Spleen (tissue), 11 donors: ENCODE data around the gene SLC16A2. TPM values are rescaled to one million over a fixed set of nuclear protein-coding genes. Genes with fewer than 3 reads are reported as not detected.

Source experiments
- DNase-seq: peaks from one replicate; pipeline ENCODE4 v3.0.0-alpha.2; 2020
- H3K27ac ChIP-seq, 8 donors: fragments of 200-600 bp; sonication (generic) in 7 of 8; 1 replicate in 4 of 8; 2 replicates in 4 of 8; pipeline versions ENCODE4 v1.5.0 to v1.8.0; 2016 to 2021; ENCODE audit warnings: inconsistent platforms in 4 of 8, mild to moderate bottlenecking in 4 of 8, moderate library complexity in 1 of 8
- H3K27me3 ChIP-seq, 7 donors: fragments of 200-600 bp; sonication (generic) in 6 of 7; replicated peaks in 1 of 7; 1 replicate in 4 of 7; 2 replicates in 3 of 7; pipeline versions ENCODE4 v1.5.0 to v1.8.0; 2016 to 2021; ENCODE audit warnings: inconsistent platforms in 3 of 7, mild to moderate bottlenecking in 1 of 7
- H3K36me3 ChIP-seq, 6 donors: fragments of 200-600 bp; sonication (generic) in 5 of 6; 1 replicate in 4 of 6; 2 replicates in 2 of 6; pipeline versions ENCODE4 v1.5.0 to v1.8.0; 2016 to 2021; ENCODE audit warnings: inconsistent platforms in 2 of 6
- H3K4me1 ChIP-seq, 6 donors: fragments of 200-600 bp; sonication (generic) in 5 of 6; 1 replicate in 3 of 6; 2 replicates in 3 of 6; pipeline versions ENCODE4 v1.5.0 to v1.8.0; 2016 to 2021; ENCODE audit warnings: inconsistent platforms in 3 of 6
- H3K4me3 ChIP-seq, 8 donors: fragments of 200-600 bp; sonication (generic) in 7 of 8; 1 replicate in 4 of 8; 2 replicates in 4 of 8; pipeline versions ENCODE4 v1.5.0 to v1.8.0; 2016 to 2021; ENCODE audit warnings: inconsistent platforms in 4 of 8, mild to moderate bottlenecking in 4 of 8, moderate library complexity in 2 of 8
- H3K9me3 ChIP-seq, 8 donors: fragments of 200-600 bp; sonication (generic) in 7 of 8; 1 replicate in 4 of 8; 2 replicates in 4 of 8; pipeline versions ENCODE4 v1.5.0 to v1.8.0; 2016 to 2021; ENCODE audit warnings: inconsistent platforms in 4 of 8
- CTCF ChIP-seq, 11 experiments: fragments of 200-600 bp in 7 of 11; fragments of 450-650 bp in 4 of 11; sonication (generic) in 4 of 11; IDR thresholded peaks in 8 of 11; conservative IDR thresholded peaks in 3 of 11; 1 replicate in 7 of 11; 2 replicates in 4 of 11; pipeline versions ENCODE4 v1.4.0 to v1.8.0; 2016 to 2021; ENCODE audit warnings: antibody characterized with exemption in 11 of 11, inconsistent platforms in 4 of 11, mild to moderate bottlenecking in 1 of 11
- POLR2A ChIP-seq, 3 donors: fragments of 450-650 bp; IDR thresholded peaks; one replicate each; pipeline ENCODE4 v1.5.1; 2017; ENCODE audit warnings: antibody characterized with exemption in 3 of 3, mild to moderate bottlenecking in 1 of 3
- POLR2AphosphoS5 ChIP-seq, 3 donors: sonication (generic); formaldehyde crosslinking; IDR thresholded peaks; one replicate each; pipeline ENCODE4 v1.5.1; 2017; ENCODE audit warnings: antibody characterized with exemption in 3 of 3
- WGBS, 5 donors: extraction: QIAGEN DNeasy Blood & Tissue Kit in 3 of 5; methylation state at CpG; one replicate each; pipeline versions ENCODE4 v1.1.5 to v1.1.7; 2013 to 2018; 5-methylcytosine and 5-hydroxymethylcytosine counted together
- intact Hi-C: fragments of 100-400 bp; cut with DNase I; formaldehyde crosslinking; loops from one replicate; pipeline ENCODE4 v1.15.0; 2023; ENCODE audit warnings: low total_unique reads
- polyA plus RNA-seq, 3 donors: library from polyadenylated mRNA; stranded (reverse); fragments of 200-250 nt; gene quantifications; one replicate each; pipeline ENCODE4 v1.2.1, GENCODE V29; 2013
- small RNA-seq, 4 donors: library from RNA; depleted of rRNA; stranded (forward); fragments of <200 nt; gene quantifications; one replicate each; pipeline ENCODE3, GENCODE V24; 2016
- total RNA-seq, 7 donors: library from RNA; depleted of rRNA in 3 of 7; stranded (reverse); fragments of >200 nt in 3 of 7; fragmentation: NEBNext Ultra II Directional in 4 of 7; extraction: Animal tissue kit (Norgen Biotek cat#: 25700) in 4 of 7; gene quantifications; one replicate each; pipeline versions ENCODE4 v1.1.0 to v1.2.1, GENCODE V29; 2016 to 2021
- donor health status: healthy with polysubstance abuse.
- donor health status: DM: no; HTN: no; CAD: no; lungs with moderate emphysema.
- donor health status: DM: no; HTN: no; CAD: no.
- donor health status: Bipolar disorder and iron deficiency.
- donor health status: healthy.
- donor health status: DM: no; HTN: no; CAD: no.
- donor health status: DM: yes; HTN: yes; CAD: no.

Gene SLC16A2
- total and polyA plus RNA-seq, 10 donors: 0.41 to 4.4 (median 3.1) TPM

GRCh38 chrX:74578137-74578536, 156.8 kb downstream of the SLC16A2 start:
- Histone ChIP-seq H3K36me3 (peaks cover 0 to 8% (median 0%) of the 10 kb centered on the region in 6 donors), H3K4me3 (no peak overlapping the region), H3K4me1 (no peaks in the 10 kb centered on the region), H3K27ac (no peak overlapping the region), H3K9me3 (no peaks in the 10 kb centered on the region), H3K27me3 (no peaks in the 10 kb centered on the region)
- intact Hi-C loops: no loop called here
- TF ChIP-seq CTCF (IDR thresholded peaks at IDR 0.05 in 8 of 11, conservative IDR thresholded peaks at IDR 0.05 in 3 of 11): no peak
- TF ChIP-seq POLR2AphosphoS5 (IDR thresholded peaks at IDR 0.05): no peak
- TF ChIP-seq POLR2A (IDR thresholded peaks at IDR 0.05): no peak
- DNase-seq: no peak
- WGBS, 5 donors: 78 to 100% (median 84%) methylated on average over 2 to 3 of the region's 3 CpGs

- Histone ChIP-seq H3K9me3 (no peaks in the 10 kb centered on the region), H3K27ac (no peak overlapping the region)
- DNase-seq: no peak
Observed at GRCh38 chrX:74579597-74580198, 158.4 kb downstream of the SLC16A2 start.

More at GRCh38 chrX:74579597-74580198, 158.4 kb downstream of the SLC16A2 start:
- TF ChIP-seq POLR2AphosphoS5 (IDR thresholded peaks at IDR 0.05) (no peak), CTCF (IDR thresholded peaks at IDR 0.05 in 8 of 11, conservative IDR thresholded peaks at IDR 0.05 in 3 of 11) (no peak), POLR2A (IDR thresholded peaks at IDR 0.05) (no peak)
- 57 to 89% (median 83%) methylated on average over 3 of the region's 3 CpGs for WGBS, 5 donors
- no peaks in the 10 kb centered on the region for H3K27me3 ChIP-seq
- no peaks in the 10 kb centered on the region for H3K4me1 ChIP-seq
- H3K4me3 ChIP-seq: no peak overlapping the region
- intact Hi-C loops: no loop called here
- peaks cover 0 to 14% (median 0%) of the 10 kb centered on the region in 6 donors for H3K36me3 ChIP-seq

Small RNAs within 50 kb of the gene (small RNA-seq; reads per million reads assigned to genes)
- 0 reads per million in 4 donors for gene RN7SL790P

Other genes starting within 250 kb of the SLC16A2 start
- gene ZCCHC13, start 117.3 kb upstream of the SLC16A2 start, total RNA-seq: not detected
- not detected for gene ZCCHC13, start 117.3 kb upstream of the SLC16A2 start, polyA plus RNA-seq
- 10 to 100 TPM; 34.7 to 45.6 (median 40.9) TPM for gene RLIM, start 193.1 kb downstream of the SLC16A2 start, total RNA-seq
- gene RLIM, start 193.1 kb downstream of the SLC16A2 start, polyA plus RNA-seq: 1 to 10 TPM; 5.1 to 7.8 (median 5.4) TPM